GM18499 (cell line): Measurements from ENCODE around the gene TSSC4.

Source experiments
- ATAC-seq: cut with Tn5 transposase; IDR thresholded peaks from one replicate; pipeline ENCODE4 v1.9.1; 2021; ENCODE audit warnings: moderate number of reproducible peaks; ENCODE audit not compliant: insufficient read depth, unreplicated experiment

Gene TSSC4

DNA sequence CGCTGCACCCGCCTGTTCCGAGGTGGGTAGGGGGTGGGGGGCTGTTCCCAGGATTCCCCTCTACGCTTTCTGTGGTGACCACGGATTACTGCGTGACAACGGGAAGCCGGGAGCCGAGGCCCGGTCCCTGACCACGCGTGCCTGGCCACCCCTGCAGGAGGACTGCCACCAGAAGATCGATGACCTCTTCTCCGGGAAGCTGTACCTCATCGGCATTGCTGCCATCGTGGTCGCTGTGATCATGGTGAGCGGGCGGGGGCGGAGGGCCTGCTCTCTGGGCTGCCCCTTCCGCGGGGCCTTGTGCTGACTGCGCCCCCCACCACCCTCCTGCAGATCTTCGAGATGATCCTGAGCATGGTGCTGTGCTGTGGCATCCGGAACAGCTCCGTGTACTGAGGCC lies 4.1 kb upstream of the TSSC4 start:
- ATAC-seq: no peak

DNA sequence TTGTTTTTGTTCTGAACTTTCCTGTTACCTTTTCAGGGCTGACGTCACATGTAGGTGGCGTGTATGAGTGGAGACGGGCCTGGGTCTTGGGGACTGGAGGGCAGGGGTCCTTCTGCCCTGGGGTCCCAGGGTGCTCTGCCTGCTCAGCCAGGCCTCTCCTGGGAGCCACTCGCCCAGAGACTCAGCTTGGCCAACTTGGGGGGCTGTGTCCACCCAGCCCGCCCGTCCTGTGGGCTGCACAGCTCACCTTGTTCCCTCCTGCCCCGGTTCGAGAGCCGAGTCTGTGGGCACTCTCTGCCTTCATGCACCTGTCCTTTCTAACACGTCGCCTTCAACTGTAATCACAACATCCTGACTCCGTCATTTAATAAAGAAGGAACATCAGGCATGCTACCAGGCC lies 3.5 kb upstream of the TSSC4 start:
- no peak for ATAC-seq

DNA sequence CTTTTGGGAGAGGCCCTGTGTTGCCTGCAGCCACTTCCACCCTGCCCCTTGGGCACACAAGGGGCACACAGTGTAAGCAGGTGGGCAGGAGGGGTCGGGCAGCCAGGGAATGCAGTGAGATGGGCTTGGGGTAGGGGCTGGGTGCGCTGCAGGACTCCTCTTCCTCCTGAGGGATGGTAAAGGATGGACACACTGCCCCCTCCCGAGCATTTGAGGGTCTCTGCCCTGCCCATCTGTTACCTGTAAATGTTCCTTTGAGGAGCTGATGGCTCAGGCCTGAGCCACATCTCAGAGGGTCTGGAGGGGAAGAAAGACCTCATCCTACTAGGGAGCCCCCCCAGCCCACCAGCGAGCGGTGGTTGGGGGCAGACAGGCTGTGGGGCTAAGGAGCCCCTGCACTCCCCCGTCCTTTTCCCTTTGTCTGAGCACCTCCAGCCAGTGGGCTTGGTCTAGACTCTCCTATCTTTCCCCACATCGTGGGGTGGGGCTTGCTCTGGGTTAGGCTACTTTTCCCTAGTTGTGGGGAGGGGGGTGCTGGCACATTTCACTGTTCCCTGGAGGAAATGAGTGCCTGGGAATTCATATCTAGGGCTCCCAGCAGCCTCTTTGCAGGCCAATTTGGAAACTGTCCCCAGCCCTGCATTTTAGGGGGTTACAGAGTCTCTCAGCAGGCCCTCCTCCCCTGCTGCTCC lies 1.7 kb upstream of the TSSC4 start:
- no peak for ATAC-seq

DNA sequence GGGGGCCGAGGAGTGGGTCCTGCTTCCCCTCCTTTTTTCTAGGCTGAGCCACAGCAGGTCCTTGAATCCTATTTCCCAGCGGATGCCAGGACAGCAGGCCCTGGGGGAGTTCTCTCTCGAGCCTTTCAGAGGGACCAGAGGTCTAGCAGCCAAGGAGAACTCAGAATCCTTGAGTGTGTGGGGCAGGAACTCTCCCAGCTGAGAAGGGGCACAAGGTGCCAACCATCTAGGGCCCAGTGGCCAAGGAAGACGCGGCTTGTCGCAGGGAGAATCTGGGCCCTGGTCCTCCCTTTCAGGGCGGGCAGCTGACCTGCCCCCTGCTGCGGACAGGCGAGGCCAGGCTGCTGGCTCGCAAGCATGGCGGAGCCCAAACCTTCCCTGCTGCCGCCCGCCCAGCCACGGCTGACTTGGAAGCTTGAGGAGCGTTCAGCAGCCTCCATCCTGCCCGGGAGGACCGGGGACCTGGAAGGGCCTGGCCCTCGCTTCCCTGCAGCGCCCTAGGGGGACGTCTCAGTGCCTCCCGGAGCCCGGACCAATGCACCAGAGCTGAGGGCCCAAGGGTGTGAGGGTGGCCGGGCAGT lies 972 bp upstream of the TSSC4 start:
- peak; percentile 4 for ATAC-seq

DNA sequence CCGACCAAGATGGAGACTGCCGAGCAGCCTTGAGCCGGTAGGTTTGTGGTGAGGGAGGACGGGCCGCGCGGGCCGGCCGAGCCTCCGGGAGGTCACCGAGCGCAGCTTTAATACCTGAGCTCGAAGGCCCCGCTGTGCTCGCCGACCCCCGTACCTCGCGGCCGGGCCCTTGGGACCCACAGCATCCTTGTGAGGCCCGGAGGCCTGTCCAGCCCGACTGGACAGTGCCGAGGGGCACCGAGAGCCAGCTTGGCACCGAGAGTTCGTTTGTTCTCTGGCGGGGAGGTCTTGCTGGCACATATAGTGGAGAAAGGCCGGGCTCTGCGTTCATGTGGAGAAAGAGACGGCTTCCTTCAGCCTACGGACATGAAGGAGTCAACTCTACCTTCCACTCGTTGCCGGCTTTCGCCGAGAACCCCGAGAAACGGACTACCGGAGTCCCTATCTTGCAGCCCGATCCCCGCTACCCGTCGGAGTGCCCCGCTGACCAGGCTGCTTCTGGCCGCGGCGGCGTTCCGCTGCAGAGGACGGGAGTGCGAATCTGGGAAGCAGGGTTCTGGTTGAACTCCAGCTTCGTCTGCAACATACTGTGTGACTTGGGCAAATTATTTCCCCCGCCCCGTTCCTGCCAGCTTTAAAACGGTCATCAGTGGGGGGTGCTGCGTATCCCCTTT lies 349 bp downstream of the TSSC4 start:
- no peak for ATAC-seq

DNA sequence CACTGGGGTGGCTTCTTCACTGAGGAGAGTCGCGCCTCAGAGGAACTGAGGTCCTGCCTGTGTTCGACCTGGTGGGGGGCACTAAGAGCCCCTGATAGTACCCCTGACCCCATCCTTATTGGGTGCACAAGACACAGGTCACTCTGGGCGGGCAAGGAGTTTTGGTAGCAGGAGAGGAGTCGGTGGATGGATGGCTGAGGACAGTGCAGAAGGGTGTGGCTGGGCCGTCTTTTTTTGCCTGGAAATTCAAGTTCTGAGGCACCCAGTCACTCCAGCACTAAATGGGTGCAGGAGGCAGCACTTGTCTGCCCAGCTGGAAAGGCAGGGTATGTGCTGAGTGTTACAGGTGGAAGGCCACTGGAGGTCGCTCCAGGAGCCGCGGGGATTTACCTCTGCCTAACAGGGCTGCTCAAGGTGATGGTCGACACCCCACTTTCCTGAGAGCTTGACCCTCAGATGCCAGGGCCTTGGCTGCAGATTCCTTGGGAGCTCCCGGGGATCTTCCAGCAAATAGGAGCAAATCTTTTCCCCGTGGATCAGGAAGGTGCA lies 960 bp downstream of the TSSC4 start:
- ATAC-seq: no peak

DNA sequence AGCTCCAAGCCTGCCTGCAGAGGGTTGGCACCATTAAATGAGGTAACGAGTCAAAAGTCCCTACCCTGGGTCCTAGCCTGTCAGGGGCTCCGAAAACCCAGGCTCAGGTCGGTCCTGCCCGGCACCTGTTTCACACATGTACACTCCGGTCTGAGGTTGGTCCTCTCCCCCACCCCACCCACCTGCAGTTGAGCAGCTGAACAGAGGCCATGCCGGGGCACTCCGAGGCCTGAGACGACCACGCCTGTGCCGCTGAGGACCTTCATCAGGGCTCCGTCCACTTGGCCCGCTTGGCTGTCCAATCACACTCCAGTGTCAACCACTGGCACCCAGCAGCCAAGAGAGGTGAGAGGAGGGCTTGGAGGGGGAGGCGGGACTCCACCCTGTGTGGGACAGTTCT lies 1.6 kb downstream of the TSSC4 start:
- ATAC-seq: no peak

DNA sequence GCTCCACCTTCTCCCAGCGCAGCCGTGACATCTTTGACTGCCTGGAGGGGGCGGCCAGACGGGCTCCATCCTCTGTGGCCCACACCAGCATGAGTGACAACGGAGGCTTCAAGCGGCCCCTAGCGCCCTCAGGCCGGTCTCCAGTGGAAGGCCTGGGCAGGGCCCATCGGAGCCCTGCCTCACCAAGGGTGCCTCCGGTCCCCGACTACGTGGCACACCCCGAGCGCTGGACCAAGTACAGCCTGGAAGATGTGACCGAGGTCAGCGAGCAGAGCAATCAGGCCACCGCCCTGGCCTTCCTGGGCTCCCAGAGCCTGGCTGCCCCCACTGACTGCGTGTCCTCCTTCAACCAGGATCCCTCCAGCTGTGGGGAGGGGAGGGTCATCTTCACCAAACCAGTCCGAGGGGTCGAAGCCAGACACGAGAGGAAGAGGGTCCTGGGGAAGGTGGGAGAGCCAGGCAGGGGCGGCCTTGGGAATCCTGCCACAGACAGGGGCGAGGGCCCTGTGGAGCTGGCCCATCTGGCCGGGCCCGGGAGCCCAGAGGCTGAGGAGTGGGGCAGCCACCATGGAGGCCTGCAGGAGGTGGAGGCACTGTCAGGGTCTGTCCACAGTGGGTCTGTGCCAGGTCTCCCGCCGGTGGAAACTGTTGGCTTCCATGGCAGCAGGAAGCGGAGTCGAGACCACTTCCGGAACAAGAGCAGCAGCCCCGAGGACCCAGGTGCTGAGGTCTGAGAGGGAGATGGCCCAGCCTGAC lies 2.5 kb downstream of the TSSC4 start:
- ATAC-seq: no peak

DNA sequence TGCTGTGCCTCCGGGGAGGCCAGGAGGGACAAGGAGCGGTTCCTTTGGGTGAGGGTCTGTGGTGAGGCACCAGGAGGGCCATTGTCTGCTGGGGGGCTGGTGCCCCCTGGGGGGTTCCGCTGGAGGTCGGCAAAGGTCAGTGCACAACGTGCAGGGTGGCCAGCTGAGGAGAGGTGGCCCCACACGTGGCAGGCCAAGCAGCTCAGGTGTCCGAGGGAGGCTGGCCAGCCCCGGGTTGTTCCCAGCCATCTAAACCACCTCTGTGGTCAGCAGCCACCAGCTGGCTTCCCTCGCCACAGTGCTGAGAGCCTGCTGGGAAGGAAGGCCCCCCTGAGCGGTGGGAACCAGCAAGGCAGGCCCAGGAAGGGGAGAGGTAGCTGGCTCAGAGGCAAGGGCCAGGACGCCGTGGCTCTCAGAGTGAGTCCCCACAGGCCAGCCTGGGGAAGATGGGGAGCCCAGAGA lies 4.2 kb downstream of the TSSC4 start:
- no peak for ATAC-seq

DNA sequence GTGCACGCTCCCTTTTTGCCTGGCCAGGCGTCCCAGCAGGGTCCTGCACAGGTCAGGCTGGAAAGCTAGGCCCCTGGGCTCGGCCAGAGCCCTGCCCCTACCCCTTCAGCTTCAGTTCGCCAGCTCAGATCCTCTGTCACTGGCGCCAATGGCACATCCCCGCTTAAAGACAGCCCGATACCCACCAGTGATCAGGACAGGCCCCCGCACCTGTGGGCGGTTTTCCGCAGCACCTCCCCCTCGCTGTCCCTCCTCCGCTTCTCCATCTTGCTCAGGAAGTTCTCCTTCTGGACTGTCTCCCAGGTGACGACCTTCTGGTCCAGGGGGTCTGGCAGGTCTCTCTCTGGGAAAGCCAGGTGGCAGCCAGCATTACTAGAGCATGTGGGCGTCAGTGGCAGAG lies 5.9 kb downstream of the TSSC4 start:
- ATAC-seq: no peak

DNA sequence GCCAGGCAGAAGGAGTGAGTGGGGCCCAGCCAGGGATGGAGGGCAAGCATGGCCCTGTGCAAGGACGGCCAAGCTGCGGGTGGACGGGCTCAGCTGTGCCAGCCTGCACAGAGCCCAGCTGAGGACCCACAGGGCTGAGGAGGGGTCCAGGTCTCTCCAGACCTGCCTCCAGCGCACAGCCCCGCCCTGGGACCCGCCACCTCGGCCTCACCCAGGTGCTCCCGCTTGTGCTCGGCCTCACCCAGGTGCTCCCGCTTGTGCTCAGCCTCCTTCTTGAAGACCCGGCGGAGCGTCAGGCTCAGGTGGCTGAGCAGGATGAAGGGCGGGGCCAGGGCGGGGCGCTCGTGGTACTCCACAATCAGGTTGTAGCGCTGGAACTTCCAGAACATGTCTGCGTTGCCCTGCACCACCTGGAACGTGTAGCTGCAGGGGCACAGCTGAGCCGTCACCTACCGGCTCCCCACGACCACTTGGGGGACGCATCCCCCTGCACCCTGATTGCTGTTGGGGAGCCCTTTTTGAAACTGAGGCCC lies 6.4 kb downstream of the TSSC4 start:
- ATAC-seq: no peak

DNA sequence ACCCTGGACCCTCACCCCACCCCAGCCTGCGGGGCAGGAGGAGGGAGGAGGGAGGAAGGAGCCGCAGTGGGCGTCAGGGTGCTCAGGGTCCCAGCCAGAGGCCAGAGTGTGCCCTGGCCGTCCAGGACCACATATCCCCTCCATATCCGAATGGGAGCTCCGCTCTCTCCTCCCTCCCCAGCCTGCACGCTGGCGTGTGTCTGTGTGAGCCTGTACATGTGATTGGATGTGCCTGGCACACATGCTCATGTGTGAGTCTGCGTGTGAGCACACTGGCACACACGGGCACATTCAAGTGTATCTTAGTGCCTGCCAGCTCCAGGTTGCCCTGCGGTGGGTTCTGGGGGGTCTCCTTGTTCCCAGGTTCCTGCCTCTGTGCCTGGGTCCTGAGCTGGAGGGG lies 8.1 kb downstream of the TSSC4 start:
- ATAC-seq: no peak

DNA sequence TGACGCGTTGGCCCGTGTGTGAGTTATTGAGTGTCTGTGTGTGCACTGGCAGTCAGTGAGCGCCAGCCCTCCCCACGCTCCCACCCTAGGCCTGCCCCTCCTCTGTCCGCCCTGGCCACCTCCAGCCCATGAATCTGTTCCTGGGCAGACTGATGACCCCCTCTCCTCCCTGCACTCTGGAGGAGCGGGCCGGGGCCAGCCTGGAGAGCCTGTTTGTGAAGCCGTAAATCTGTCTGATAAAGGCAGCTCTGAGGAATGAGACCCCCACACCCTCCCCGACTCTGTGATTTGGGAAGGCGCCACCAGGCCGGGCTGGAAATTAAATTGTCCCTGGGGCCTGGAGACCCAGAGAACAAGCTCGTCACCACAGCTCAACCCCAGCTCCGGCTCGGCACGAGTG lies 8.6 kb downstream of the TSSC4 start:
- ATAC-seq: no peak

DNA sequence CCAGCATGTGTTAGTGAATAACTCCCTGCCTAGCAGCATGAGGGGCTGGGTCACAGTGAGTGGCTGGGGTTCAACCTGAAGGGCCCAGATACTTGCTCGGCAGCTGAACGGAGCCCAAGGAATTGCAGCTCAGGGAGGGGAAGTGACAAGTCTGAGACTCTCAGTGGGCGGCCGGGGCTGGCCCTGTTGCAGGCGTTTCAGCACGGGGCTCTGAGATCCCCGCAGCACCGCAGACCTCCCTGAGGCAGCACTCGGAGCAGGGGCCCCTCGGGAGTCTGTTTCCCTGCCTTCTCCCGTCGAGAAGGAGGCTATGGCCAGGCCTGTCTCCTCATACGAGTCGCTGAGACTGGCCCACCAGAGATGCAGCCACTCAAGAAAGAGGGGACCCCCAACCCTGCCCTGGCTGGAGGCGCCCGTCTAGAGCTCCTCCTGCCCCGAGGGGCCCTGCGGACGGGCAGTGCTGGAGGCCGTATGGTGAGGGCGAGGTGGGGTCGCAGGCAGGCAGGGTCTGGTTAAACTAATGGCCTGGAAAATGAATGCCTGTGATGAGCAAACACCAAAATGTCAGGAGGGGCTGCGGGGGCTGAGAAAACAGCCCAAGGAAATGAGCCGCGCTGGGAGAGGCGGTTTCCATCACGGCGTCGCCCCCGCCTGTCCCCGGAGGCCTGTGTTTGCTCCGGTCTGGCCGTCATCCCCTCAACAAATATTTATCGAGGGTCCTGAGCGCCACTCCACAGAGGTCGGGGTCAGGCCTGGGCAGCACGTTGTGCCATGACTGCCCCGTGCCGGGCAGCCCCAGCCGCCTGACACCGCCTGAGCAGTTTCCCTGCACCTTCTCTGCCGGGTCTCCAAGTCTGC lies 9.3 kb downstream of the TSSC4 start:
- no peak for ATAC-seq

DNA sequence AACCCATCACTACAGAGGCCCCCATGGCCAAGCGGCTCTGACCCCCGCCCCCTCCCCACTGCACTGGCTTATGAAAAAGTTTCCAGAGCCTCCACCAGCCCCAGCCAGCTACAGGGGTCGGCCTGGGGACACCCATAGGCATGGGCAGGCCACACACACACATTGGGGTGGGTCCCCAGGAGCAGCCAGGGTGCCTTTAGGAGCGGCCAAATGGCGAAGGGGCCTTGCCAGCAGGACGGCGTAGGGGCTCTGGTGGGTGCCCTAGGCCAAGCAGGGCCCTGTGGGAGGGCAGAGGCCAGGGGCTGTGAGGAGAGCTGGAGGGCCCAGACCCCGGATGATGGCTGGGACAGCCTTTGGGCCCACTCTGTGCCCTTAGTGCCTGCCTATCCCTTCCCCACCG lies 10.1 kb downstream of the TSSC4 start:
- ATAC-seq: no peak

DNA sequence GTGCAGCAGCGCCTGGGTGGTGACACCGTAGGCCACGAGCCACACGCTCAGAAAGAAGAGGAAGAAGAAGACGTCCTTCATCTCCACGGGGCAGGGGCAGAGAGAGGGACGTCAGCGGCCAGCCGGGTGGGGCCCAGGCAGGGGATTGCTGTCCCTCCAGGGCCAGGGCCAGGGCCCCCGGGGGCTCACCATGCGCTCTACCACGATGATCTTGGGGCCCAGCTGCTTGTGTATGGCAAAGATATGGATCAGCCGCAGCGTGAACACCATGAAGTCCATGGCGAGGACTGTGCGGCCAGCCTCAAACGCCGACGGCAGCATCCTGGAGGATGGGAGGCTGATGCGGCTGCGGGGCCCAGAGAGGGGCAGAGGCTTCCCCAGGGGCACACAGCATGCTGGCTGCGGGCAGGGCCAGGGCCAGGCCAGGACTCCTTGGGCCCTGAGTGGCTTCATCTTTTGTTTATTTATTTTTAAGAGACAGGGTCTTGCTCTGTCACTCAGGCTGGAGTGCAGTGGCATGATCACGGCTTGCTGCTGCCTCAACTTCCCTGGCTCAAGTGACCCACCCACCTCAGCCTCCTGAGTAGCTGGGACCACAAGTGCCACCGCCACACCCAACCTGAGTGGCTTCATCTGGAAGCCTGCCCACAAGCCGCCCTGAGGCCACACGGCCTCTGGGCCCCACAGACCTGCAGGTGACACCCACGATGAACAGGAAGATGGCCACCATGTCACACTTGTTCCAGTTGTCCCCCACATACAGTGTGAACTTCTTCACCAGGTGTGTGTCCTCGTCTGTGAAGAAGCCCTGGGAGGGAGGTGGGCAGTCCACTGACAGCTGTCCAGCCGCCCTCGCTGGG lies 11.1 kb downstream of the TSSC4 start:
- no peak for ATAC-seq

DNA sequence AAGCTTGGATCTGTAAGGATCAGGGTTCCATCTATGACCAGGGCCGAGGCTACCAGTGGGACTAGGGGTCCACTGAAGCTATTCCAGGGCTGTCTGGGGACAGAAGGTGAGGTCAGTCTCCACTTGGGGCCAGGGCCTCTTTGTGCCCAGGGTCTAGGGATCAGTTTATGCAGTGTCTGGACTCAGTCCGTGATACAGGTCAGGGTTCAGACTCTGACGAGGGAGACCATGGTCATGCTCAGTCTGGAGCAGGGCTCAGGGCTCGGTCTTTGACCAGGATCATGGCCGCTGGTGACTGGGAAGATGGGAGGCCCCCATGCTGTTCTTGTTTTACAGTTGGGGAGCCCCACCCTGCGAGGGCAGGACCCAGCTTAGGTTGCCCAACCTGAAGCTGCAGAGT lies 11.8 kb downstream of the TSSC4 start:
- no peak for ATAC-seq

DNA sequence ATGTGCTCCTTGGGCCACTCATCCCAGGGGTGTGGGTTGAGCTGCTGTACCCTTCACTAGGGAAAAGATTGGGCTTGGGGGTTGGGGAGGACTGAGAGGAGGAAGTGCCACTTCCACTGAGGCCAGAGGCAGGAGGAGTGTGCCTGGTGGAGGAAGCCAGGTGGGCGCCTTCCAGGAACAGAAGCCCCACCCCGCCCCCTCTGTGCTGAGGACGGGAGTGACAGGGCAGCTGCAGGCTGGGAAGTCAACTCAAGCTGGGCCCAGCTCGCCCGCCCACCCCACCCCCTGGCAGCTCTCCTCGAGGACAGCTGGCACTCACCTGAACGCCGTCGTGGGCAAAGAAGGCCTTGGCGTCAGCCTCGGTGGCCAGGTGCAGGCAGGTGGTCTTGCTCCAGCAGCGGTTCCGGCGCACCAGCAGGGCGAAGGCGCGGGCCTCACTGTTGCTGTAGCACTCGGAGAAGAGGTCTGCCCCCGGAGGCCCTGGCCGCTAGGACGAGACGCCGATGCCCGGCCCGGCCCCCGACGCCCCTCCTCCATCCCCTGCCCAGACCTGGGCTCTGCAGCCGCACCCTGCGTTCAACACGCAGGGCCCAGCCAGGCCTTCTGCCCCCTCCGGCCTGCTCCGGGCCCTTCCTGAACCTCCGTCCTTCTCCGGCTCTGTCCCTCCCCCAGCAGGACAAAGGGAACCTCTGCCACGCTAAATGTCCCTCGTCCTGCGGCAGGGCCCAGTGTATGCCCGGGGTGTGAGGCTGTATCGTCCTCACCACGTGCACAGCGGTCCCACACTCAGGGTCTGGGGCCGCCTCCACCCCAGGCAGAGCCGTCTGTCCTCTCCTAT lies 13.4 kb downstream of the TSSC4 start:
- ATAC-seq: no peak
